ENCODE results near the gene SHOC2. TPM values are rescaled to one million over a fixed set of nuclear protein-coding genes. Genes with fewer than 3 reads are reported as not detected.

Gene SHOC2
- total and polyA plus RNA-seq, 12 donors = 18.6 to 68.2 (median 48.5) TPM

DNA sequence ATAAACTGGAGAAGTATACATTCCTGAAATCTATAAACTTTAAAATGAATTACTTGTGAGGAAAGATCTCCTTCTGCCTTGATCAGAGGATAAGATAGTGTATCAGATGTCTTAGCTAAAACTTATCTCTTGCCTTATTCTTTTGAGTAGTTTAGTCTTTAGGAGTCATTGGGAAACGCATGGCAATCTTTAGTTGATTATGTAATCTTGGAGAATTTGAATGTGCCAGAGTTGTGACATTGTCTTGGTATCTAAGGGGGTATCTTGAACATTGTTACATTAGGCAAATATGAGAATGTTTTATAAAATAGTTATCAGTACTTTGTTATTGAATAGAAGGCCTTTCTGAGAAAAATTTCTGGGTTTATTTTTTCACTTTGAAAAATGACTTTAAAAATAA lies 95.8 kb downstream of the SHOC2 start:
- H3K4me1 ChIP-seq = no peaks in the 10 kb centered on the region
- H3K27ac ChIP-seq = no peak overlapping the region
- H3K4me3 ChIP-seq = no peak overlapping the region
- H3K36me3 ChIP-seq = peaks cover 0 to 84% (median 10%) of the 10 kb centered on the region in 9 donors
- TF ChIP-seq, protein P1, sequence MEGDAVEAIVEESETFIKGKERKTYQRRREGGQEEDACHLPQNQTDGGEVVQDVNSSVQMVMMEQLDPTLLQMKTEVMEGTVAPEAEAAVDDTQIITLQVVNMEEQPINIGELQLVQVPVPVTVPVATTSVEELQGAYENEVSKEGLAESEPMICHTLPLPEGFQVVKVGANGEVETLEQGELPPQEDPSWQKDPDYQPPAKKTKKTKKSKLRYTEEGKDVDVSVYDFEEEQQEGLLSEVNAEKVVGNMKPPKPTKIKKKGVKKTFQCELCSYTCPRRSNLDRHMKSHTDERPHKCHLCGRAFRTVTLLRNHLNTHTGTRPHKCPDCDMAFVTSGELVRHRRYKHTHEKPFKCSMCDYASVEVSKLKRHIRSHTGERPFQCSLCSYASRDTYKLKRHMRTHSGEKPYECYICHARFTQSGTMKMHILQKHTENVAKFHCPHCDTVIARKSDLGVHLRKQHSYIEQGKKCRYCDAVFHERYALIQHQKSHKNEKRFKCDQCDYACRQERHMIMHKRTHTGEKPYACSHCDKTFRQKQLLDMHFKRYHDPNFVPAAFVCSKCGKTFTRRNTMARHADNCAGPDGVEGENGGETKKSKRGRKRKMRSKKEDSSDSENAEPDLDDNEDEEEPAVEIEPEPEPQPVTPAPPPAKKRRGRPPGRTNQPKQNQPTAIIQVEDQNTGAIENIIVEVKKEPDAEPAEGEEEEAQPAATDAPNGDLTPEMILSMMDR (IDR thresholded peaks at IDR 0.05) = no peak
- 78 to 80% methylated on average over 1 of the region's 1 CpG for WGBS, 2 donors
- intact Hi-C loops (cut with DNase I) = no loop called here
- ATAC-seq (no peak), DNase-seq (no peak)
- H3K9me3 ChIP-seq = no peaks in the 10 kb centered on the region
- H3K27me3 ChIP-seq = no peaks in the 10 kb centered on the region

DNA sequence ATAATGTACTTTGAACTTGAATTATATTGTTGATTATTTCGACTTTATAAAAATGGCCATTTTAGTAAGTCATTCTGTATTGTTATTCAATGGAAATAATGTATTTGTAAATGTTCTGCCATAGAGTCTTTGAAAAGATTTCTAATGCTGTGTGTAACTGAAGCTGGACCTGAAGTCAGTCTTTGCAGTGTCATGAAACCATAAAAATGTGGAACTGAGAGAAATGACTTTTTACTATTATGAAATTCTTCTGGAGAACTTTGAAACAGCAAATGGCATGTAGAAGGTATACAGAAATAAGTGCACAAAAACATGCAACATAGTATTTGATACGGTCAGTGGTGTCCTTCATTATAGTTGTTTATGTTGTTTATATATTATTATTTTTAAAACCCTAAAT lies 97.7 kb downstream of the SHOC2 start:
- H3K4me3 ChIP-seq = no peak overlapping the region
- no peak overlapping the region for H3K27ac ChIP-seq
- intact Hi-C loops (cut with DNase I) = no loop called here
- H3K4me1 ChIP-seq = no peaks in the 10 kb centered on the region
- H3K27me3 ChIP-seq = no peaks in the 10 kb centered on the region
- peaks cover 0 to 83% (median 0%) of the 10 kb centered on the region in 9 donors for H3K36me3 ChIP-seq
- WGBS, 2 donors = 69 to 73% methylated on average over 2 of the region's 2 CpGs
- H3K9me3 ChIP-seq = no peaks in the 10 kb centered on the region
- DNase-seq (no peak), ATAC-seq (no peak)
- TF ChIP-seq, protein P1 (IDR thresholded peaks at IDR 0.05) = no peak

DNA sequence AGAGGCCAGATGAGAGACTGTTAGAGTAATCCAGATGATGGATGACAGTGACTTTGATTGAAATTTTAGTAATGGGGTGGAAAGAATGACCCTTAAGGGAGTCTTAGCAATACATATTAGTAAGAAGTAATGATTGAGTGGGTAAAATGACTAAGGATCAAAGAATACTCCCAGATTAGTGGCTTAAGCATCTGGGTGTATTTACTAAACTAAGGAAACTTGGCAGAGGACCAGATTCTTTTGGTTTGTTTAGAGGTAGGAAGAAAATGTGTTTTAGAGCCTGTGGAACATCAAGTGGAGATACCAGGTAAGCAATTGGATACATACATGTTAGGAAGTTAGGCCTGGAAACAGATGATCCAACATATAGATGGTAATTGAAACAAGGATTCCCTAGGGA lies 98.6 kb downstream of the SHOC2 start:
- H3K36me3 ChIP-seq = peaks cover 0 to 82% (median 0%) of the 10 kb centered on the region in 9 donors
- intact Hi-C loops (cut with DNase I) = no loop called here

DNA sequence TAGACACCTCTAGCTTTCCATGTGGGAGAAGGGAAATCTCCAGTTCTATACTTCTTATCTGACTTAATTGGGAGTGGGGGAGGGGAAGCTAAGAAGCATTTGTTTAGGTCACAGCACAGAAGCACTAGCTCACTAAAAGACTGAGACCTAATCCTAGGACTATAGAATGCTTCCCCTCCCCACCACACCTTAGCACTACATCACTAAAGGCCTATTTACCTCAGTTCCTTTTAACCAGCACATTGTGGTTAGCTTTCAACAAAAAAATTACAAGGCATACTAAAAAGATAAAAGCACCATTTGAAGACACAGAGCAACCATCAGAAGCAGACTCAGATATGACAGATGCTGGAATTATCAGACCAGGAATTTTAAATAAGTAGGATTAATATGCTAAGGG lies 103.7 kb downstream of the SHOC2 start:
- Histone ChIP-seq H3K4me1 (no peaks in the 10 kb centered on the region), H3K27ac (no peak overlapping the region), H3K36me3 (peaks cover 0 to 56% (median 0%) of the 10 kb centered on the region in 9 donors), H3K4me3 (no peak overlapping the region), H3K27me3 (no peaks in the 10 kb centered on the region), H3K9me3 (peaks cover 0 to 9% (median 0%) of the 10 kb centered on the region in 11 donors)
- intact Hi-C loops (cut with DNase I) = no loop called here
- DNase-seq (no peak), ATAC-seq (no peak)
- TF ChIP-seq, protein P1 (IDR thresholded peaks at IDR 0.05) = no peak

More for the DNA sequence above, 98.6 kb downstream of the SHOC2 start:
- TF ChIP-seq, protein P1 (IDR thresholded peaks at IDR 0.05) = no peak
- ATAC-seq (no peak), DNase-seq (no peak)
- H3K9me3 ChIP-seq = no peaks in the 10 kb centered on the region
- H3K27me3 ChIP-seq = no peaks in the 10 kb centered on the region
- H3K4me1 ChIP-seq = no peaks in the 10 kb centered on the region
- H3K27ac ChIP-seq = no peak overlapping the region
- H3K4me3 ChIP-seq = no peak overlapping the region
